Keratinocyte (primary cell): ENCODE results near the gene TPK1.

Experiments
- EZH2 ChIP-seq: IDR thresholded peaks from one replicate; pipeline ENCODE4 v1.6.1; 2012; ENCODE audit warnings: inconsistent platforms, mild to moderate bottlenecking, low read length, moderate library complexity
- TF ChIP-seq, protein P1 (sequence below), 3 experiments: IDR thresholded peaks in 1 of 3; conservative IDR thresholded peaks in 1 of 3; optimal IDR thresholded peaks in 1 of 3; 2 replicates in 2 of 3; 3 replicates in 1 of 3; pipeline versions ENCODE3 to v1.5.1; 2011; ENCODE audit warnings: low read length in 3 of 3, mild to moderate bottlenecking in 3 of 3, moderate library complexity in 2 of 3, control low read depth in 1 of 3, inconsistent platforms in 1 of 3; ENCODE audit not compliant: insufficient read depth in 2 of 3; ENCODE audit errors: extremely low read depth in 1 of 3

DNA sequence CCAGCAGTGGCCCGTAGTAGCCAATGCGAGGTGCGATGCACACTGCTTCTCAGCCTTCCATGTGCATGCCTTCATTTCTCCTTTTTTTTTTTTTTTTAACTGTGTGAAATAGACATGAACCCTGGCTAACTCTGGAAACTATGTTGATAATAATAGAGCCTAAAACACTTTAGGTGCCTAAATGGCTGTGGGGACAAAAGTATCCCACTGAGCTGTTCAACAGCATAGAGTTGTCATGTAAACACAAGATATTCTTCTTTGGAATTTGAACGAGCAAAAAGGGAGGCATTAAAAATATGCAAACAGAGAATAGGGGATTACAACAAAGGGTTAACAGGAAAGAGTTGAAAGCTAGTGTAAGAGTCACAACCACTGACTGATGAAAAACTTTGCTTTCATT lies 270.3 kb downstream of the TPK1 start:
- TF ChIP-seq, protein P1, sequence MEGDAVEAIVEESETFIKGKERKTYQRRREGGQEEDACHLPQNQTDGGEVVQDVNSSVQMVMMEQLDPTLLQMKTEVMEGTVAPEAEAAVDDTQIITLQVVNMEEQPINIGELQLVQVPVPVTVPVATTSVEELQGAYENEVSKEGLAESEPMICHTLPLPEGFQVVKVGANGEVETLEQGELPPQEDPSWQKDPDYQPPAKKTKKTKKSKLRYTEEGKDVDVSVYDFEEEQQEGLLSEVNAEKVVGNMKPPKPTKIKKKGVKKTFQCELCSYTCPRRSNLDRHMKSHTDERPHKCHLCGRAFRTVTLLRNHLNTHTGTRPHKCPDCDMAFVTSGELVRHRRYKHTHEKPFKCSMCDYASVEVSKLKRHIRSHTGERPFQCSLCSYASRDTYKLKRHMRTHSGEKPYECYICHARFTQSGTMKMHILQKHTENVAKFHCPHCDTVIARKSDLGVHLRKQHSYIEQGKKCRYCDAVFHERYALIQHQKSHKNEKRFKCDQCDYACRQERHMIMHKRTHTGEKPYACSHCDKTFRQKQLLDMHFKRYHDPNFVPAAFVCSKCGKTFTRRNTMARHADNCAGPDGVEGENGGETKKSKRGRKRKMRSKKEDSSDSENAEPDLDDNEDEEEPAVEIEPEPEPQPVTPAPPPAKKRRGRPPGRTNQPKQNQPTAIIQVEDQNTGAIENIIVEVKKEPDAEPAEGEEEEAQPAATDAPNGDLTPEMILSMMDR (optimal IDR thresholded peaks at IDR 0.05 in 1 of 3, IDR thresholded peaks at IDR 0.05 in 1 of 3, conservative IDR thresholded peaks at IDR 0.05 in 1 of 3; ENCODE audit: extremely low read depth in 1 of 3, insufficient read depth in 2 of 3, low read length in 3 of 3), result no peak
- no peak for TF ChIP-seq EZH2
